NOMO-1 treated with dmso at 0.1 percent for 144 hours (cell line): ENCODE results near the gene ZNF75A.
"Not testable (repeated sequence)": the region's sequence is repeated elsewhere in the genome, so short reads cannot be mapped to it uniquely, and the experiment has no call there.

Experiments used
- DNase-seq: peaks from one replicate; lab custom pipeline; 2025; ENCODE audit not compliant: unreplicated experiment; lab: John Stamatoyannopoulos, UW

Gene ZNF75A

DNA sequence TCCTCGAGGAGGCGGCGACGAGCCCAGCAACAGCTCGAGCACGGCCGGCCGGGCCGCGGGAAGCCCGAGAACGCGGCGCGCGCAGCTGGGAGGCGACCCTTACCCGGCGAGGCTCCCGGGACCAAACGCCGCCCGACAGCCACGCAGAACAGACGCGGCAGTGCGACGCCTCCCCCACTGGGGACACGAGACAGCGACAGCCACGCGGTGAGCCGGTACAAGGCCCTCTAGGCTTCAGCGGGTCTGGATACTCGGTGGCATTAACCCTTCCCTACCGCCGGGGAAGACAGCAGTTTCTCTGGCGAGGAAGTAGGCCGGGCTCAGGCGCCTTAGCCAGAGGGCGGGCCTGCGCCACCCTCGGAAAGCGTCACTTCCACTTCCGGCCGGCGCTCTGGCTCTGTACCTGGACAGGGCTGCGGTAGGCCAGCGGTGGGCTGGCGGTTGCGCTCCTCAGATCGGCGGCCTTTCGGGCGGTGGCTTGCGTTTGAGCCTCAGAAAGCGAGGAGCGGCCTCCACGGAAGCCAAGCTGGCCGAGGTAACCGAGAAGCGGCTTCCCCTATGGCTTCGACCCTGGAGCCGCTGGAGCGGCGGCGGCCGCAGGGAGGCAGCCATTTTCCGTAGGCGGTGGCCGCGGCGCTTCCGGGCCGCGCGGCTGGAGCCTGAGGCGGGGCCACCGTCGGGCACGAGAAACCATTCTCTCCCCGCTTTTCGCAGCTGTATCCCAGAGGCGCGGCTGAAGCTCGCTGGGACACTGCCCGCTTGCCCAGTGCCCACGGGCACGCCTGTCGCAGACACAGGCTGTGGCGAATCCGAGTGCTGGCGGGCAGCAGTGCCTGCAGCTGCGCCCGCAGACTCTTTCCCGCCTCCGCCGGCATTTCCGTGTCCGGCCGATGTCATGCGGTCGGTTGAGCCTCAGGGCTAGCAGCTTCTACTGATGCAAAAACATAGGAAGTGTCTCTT is at the start of gene ZNF75A, which contains the start of gene TIGD7:
Gene ZNF75A, plus strand, starts transcription at position 389 of the 960 bp plus-strand sequence. CDS start 2,932 bp downstream, outside the sequence.
Gene TIGD7, minus strand, starts transcription at position 322 of the 960 bp plus-strand sequence. CDS start 4,816 bp downstream, outside the sequence.
- DNase-seq, result peak; percentile 94

DNA sequence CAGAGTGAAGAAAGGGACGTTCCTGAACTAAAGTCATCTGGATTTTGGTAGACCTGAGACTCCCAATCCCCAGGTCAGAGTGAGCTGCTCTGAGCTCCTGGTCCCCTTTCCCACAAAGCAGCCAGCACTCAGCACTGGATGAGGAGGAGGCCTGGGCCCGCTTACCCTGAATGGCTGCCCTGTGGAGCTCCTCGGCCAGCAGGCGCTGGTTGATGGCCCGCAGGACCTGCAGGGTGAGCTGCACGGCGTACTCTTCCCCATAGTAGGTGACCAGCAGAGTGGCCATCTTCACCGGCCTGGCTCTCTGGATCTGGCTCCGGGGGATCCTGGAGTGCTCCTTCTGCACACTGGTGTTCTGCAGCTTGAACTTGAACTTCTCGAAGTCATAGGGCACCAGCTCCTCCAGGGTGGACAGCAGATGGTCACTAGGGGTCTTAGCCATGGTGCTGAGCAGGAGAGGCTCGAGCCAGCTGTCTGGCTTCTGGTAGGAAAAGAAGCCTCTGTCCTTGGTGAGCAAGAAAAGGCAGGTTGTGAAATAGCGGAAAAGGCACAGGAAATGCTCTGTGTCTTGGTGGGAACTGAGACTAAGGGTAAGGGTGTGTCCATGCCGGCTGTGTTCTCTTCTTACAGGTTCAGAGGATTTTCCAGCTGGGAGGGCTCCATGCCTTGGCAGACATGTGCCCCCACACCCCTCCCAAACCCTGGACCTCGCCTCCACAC is 49.0 kb upstream of the ZNF75A start, which contains the start of gene MEFV:
Gene MEFV, minus strand, starts transcription at position 488 of the 720 bp plus-strand sequence. Its CDS starts 46 bp downstream, at position 442.
- DNase-seq, result peak; percentile 75

DNA sequence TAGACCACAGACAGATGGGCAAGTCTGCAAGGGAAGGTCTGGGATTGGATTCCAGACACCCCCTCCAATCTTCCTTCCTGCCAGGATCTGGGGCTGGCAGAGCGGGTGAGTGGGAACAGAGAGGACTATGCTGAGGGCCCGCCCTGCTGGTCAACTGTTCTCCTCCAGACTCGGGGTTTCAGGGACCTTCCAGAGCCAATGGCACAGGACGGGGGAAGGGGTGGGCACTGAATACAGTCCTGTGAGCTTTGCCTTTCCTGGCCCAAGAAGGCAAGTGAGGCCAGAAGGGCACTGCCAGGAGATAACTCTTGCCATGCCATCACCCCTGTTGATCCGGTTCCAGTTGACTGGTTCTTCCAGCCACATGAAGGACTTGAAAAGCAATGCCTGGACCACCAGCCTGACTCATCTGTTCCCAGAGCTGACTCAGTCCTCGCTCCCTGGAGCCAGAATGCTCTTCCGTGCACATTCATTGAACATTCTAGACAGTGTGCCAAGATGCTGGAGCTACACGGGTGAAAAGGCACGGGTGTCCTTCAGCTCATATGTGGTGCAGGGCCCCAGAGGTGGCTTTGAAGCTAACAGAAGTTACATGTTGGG is 48.3 kb upstream of the ZNF75A start:
- no peak for DNase-seq

DNA sequence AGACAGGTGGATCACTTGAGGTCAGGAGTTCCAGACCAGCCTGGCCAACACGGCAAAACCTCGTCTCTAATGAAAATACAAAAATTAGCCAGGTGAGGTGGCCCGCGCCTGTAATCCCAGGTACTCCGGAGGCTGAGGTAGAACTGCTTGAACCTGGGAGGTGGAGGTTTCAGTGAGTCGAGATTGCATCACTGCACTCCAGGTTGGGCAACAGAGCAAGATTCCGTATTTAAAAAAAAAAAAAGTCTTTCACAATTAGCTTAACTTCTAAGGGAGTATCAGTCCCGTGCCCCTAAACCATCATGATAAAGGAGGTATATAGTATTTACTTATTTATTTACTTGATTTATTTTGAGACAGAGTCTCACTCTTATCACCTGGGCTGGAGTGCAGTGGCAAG is 45.5 kb upstream of the ZNF75A start:
- DNase-seq, result peak; percentile 11

DNA sequence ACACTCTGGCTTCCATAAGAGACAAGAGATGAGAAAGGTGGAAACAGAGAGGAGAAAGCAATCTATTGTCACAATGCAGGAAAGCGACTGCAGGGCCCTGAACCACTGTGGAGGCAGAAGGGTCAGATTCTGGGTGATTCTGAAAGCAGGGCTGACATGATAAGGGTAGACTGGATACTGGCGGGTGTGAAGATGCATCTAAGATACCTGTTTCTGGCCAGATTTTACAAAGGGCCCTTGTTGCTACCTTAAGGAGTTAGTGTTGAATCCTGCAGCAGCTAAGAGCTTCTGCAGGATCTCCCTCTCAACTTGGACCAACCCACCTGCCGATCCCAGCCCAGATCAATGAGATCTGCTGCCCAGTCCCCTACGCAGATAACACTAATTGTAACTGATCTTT is 42.8 kb upstream of the ZNF75A start:
- no peak for DNase-seq

DNA sequence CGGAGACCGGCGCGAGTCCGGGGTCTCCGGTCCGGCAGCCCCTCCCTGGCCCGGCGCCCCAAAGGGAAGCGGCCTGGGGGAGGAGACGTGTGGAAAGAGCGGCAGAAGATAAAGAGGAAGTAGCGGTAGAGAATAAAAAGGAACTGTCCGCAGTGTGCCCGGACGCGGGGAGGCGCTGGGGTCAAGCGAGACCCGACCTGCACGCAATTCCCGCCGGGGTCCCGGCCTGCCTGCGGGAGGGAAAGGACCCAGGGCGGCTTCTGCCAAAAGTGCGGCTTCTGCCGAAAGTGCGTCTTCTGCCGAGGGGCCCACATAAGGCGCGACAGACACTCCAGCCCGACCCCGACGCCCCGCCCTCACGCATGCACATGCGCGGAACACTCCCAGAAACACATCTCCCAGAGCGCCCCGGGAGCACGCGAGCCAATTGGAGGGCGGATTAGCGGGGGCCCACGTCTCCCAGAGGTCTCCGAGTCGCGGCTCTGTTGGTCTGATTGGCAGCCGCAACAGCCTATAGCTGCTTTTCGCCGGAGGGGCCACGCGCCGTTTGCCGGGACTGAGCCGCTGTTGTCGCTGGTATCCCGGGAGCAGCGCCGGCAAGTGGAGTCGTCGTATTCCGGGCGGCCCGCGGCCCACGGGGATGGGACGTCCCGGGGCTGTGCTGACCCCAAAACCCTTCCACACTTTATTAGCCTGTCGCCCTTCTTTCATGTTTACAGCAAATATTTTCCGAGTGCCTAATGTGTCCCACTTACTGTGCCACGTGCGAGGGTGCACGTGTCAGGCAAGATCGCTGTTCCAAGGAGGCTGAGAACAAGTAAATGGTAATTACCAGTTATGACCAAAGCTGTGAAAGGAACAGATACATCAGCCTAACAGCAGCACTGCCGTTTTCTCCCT is 40.9 kb upstream of the ZNF75A start:
- peak; percentile 95 for DNase-seq

DNA sequence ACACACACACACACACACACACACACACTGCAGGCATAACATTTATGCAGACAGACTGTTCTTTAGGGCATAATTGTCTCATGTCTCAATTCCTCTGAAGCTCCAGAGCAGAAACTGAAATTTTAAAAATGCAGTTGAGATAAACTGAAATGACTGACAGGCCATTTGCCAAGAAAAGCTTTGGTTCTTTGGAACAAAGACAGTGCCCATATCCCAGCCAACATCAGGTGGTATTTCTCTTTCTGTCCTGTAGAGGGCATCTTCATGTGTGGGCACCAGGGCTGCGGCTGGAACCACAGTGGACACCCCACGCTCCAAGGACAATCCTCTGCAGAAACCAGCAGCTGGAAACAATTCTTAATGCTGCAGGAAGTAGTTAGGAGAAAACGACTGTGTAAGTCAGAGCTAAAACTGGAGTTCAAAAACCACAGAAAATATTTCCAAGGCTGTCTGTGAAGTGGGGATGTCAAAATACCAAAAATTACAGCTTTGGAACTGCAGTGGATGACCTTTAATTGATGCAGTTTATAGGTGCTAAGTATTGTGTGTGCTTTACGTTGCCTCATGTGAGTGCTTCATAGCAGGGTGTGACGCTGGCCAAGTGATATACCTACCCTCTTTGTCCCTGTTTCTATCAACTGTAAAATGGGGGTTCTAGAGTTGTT is 38.3 kb upstream of the ZNF75A start:
- no peak for DNase-seq

DNA sequence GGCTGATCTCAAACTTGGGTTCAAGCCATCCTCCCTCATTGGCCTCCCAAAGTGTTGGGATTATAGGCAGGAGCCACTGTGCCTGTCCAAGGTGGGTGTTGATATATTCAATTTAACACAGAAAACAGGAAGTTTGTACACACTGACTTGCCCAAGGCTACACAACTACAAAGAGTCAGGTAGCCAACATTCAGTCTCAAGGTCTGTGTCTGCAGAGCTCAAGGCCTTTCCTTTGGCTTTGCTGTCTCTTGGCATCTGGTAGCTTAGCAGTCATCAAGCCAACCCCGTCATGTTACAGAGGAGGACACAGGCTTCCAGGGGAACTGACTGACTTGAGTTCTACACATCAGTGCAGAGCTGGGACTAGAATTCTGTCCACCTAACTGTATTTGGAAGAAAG is 37.0 kb upstream of the ZNF75A start:
- DNase-seq, result no peak

DNA sequence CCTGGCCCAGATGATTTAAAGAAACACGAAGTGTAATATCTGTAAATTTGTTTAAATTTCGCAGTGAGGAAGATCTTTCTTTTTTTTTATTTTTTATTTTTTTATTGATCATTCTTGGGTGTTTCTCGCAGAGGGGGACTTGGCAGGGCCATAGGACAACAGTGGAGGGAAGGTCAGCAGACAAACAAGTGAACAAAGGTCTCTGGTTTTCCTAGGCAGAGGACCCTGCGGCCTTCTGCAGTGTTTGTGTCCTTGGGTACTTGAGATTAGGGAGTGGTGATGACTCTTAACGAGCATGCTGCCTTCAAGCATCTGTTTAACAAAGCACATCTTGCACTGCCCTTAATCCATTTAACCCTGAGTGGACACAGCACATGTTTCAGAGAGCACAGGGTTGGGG is 34.6 kb upstream of the ZNF75A start:
- DNase-seq, result not testable (repeated sequence)

DNA sequence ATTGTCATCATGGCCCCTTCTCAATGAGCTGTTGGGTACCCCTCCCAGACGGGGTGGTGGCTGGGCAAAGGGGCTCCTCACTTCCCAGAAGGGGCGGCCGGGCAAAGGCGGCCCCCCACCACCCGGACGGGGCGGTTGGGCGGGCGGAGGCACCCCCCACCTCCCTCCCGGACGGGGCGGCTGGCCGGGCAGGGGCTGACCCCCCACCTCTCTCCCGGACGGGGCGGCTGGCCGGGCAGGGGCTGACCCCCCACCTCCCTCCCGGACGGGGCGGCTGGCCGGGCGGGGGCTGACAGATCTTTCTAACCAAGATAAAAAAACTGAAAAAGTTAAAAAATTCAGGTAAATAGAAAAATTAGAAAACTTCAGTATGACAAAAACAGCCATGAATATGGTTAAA is 34.0 kb upstream of the ZNF75A start:
- DNase-seq, result not testable (repeated sequence)

DNA sequence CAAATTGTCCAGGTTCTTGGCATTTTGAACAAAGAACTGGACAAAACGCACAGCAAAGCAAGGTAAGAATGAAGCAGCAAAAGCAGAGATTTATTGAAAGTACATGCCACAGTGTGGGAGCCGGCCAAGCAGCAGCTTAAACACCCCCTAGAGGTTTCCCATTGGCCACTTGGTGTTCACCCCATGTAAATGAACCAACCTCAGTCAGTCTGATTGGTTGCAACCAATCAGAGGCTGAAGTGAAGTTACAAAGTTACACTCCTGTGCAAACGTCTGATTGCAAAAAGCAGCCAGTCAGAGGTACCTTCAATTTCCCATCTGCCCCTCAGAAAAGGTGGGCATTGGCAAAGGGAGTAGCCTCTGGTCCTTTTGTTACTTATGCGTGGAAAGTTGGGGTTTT is 30.8 kb upstream of the ZNF75A start:
- no peak for DNase-seq

DNA sequence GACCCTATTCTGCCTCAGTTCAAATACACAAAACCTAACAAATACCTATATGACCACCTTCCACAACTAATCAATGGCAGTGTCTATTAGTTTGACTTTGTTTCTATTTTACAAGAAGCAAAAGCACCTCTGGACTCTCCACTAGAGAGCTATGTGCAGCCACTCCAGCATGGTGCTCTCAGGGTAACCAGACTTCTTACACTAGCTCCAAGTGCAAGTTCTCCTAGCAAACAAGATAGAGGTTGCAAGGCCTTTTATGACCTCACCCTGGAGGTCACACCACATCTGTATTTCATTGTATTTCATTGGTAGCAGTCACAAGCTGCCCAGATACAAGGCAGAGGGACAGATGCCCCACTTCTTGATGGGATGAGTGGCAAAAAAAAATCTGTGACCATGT is 30.4 kb upstream of the ZNF75A start:
- DNase-seq, result no peak

DNA sequence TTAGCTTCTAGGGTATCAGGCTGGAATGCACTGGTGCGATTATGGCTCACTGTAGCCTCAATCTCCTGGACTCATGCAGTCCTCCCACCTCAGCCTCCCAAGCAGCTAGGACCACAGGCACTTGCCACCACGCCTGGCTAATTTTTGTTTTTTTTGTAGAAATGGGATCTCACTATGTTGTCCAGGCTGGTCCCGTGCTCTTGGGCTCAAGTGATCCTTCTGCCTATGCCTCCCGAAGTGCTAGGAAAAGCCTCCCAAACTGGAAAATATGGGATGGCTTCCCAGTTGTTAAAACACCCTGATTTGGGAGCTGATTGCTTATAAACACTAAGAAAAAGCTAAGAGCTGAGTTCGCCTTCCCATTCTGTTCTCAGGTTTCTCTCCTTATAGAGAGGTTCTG is 28.6 kb upstream of the ZNF75A start:
- no peak for DNase-seq

DNA sequence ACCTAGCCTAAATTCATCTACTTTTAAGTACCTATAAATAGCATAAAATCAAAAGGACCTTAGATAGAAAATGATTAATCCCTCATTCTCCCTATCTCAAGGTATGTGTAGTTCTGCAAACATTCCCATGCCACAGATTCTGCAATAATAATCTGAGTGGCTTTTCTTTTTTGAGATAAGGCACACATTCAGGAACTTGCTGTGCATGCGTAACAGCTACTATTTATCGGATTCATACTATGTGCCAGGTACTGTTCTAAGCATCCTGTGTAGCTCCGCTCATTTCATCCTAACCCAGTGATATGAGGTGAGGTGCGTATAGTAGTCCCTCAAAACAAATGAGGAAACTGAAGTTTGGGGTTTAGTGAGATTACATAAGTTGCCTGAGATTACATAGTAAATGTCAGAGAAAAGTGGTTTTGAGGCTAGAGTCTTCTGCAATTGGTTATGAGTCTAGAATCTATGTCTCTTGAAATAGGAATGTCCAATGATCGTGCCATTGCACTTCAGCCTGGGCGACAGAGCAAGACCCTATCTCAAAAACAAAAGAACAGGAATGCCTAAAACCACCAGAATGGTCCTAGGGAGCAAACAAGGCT is 24.0 kb upstream of the ZNF75A start:
- no peak for DNase-seq

DNA sequence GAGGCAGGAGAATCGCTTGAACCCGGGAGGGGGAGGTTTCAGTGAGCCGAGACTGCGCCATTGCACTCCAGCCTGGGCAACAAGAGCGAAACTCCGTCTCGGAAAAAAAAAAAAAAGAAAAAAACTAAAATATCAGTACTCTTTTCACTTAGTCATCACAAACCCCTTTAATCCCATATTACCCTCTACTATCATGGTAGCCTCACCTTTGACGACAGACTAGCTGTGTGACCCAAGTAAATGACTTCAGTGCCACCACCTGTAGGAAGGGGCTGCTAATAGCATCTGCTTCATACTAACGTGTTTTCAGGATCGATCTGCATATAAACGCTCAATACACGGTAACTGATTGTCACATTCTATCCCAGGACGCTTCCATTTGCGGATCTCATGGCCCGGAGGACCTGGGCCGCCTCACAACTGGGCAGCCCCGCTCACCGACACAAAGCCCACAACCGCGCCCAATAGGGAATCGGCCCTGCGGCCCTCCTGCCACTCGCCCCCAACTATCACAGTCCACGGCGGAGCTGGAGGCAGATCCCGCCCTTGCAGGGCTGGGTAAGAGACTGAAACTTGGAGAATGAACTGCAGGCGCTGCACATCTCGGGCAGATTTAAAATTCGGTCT is 23.1 kb upstream of the ZNF75A start:
- peak; percentile 45 for DNase-seq

DNA sequence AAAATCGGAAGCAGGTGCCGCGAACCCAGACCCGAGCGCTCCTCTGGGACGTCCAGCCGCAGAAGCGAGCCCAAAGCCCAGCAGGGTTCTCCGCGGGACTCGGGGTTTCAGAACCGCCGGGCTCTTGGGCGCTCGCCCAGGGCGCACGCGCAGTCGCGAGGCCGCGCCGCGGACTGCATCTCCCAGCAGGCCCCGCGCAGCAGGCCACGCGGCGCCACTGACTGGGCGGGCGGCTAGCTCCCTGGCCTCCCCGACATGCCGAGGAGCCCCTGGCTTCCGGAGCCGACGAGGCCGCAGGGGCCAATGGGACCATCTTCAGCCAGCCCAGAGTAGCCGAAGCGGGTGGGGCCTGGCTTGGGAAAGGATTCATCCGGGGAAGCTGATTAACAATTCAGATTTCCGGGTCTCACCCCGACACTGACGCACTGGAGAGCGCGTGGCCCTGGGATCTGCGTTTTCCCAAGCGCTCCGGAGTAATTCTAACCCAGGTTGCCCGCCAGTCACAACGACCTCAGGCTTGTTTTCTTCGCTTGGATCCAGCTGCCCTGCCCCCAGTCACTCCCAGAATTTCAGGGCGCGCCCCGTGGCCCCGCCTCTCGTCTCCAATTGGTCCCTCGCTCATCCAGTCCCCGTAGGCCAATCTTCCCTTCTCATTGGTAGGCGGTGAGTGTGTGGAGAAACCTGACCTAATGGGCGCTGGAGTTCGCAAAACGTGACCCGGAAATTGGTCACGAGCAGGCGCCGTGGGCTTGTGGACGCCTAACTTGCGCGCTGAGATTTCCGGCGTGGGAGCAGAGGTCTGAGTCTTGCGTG is 22.4 kb upstream of the ZNF75A start, which contains the start of gene ZNF263:
Gene ZNF263, plus strand, starts transcription at position 762 of the 813 bp plus-strand sequence. CDS start 328 bp downstream, outside the sequence.
- DNase-seq, result peak; percentile 99

DNA sequence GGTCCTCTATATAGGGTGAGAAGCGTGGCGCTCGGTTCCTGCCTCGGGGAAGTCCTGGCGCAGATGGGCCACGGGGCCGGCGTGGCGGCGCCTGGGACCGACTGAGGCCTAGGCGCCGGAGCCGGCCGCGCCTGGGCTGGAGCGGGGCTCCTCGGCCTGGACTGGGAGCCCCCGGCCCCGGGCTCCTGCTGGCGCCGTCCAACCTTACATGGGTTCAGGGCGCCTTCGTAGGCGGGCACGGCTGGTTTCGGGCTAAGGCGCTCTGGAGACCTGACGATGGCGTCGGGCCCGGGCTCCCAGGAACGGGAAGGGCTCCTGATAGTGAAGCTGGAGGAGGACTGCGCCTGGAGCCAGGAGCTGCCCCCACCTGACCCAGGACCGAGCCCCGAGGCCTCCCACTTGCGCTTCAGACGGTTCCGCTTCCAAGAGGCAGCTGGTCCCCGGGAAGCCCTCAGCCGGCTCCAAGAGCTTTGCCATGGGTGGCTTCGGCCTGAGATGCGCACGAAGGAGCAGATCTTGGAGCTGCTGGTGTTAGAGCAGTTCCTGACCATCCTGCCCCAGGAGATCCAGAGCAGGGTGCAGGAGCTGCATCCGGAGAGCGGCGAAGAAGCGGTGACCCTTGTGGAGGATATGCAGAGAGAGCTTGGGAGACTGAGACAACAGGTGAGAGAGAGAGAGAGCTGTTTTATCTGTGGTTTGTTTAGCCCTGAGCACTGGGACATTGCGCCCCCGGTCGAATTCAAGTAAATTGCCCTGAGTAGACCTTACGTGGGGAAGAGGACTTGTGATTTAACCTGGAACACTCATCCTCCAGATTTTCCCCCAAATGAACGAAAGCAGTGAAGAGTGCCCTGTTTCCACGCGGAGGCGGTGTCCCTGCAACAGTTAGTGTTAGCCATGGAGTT is 21.5 kb upstream of the ZNF75A start:
- DNase-seq, result no peak
